Stimulated activated CD4-positive, alpha-beta T cell treated with anti-CD3 and anti-CD28 coated beads, Interleukin-2, amount 100 ng/mL, for 48 hours (primary cell): Measurements from ENCODE around the gene USP5.

Source experiments
- DNase-seq, 2 donors: peaks; one replicate each; pipeline ENCODE4 v3.0.0-alpha.2; 2020

USP5 gene, protein sequence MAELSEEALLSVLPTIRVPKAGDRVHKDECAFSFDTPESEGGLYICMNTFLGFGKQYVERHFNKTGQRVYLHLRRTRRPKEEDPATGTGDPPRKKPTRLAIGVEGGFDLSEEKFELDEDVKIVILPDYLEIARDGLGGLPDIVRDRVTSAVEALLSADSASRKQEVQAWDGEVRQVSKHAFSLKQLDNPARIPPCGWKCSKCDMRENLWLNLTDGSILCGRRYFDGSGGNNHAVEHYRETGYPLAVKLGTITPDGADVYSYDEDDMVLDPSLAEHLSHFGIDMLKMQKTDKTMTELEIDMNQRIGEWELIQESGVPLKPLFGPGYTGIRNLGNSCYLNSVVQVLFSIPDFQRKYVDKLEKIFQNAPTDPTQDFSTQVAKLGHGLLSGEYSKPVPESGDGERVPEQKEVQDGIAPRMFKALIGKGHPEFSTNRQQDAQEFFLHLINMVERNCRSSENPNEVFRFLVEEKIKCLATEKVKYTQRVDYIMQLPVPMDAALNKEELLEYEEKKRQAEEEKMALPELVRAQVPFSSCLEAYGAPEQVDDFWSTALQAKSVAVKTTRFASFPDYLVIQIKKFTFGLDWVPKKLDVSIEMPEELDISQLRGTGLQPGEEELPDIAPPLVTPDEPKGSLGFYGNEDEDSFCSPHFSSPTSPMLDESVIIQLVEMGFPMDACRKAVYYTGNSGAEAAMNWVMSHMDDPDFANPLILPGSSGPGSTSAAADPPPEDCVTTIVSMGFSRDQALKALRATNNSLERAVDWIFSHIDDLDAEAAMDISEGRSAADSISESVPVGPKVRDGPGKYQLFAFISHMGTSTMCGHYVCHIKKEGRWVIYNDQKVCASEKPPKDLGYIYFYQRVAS

DNA sequence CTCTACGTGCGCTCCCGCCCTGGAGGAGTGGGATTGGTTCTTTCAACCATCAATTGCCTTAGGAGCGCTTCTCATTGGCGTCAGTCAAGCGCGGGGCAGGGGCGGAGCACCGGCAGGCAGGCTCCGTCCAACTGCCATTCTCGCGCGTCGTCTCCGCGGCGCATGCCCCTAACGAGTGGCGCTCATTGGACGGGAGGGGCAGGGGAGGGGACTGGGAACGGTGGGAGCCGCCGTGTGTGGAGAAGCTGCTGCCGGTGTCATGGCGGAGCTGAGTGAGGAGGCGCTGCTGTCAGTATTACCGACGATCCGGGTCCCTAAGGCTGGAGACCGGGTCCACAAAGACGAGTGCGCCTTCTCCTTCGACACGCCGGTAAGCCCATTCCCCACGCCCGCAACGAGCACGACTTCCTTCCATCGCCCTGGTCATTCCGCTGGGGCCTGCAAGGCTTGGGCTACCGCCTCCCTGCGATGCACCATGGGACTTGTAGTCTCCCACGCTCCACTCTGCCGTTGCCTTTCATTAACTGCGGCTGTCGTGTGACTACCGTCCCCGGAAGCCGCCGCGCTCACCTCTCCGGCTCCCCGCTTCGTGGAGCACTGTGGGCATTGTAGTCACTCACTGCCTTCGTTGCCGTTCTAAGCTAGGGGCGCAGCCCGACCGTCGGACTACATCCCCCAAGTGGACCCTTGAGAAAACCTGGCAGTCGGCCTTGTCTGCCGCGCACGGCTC lies at the start of gene USP5:
Gene USP5, plus strand, starts transcription at position 230 of the 730 bp plus-strand sequence. Its CDS starts 30 bp downstream, at position 260.
- DNase-seq, result peak; percentile 93

DNA sequence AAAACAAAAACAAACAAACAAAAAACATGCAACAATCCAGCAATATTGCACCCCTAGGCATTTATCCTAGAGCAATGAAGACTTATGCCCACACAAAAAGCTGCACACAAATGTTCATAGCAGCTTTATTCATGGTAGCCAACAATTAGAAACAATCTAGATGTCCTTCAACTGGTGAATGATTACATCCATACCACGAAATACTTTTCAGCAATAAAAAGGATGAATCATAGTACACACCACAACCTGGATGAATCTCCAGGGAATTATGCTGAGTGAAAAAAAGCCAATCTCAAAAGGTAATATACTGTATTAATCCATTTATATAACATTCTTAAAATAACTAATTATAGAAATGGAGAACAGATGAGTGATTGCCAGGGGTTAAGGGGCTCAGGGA lies 44.8 kb upstream of the USP5 start:
- no peak for DNase-seq

DNA sequence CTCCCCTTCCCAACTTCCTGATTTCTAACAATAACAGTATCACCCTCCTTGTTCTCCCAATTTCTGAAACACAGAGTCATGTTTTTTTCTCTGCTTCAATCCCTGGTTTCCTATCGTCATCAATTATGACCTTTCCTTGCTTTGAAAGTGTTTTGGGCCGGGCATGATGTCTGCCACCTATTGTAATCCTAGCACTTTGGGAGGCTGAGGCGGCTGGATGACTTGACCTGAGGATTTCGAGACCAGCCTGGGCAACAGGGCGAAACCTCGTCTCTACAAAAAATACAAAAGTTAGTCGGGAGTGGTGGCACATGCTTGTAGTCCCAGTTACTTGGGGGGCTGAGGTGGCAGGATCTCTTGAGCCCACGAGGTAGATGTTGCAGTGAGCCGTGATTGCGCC lies 42.9 kb upstream of the USP5 start:
- no peak for DNase-seq

DNA sequence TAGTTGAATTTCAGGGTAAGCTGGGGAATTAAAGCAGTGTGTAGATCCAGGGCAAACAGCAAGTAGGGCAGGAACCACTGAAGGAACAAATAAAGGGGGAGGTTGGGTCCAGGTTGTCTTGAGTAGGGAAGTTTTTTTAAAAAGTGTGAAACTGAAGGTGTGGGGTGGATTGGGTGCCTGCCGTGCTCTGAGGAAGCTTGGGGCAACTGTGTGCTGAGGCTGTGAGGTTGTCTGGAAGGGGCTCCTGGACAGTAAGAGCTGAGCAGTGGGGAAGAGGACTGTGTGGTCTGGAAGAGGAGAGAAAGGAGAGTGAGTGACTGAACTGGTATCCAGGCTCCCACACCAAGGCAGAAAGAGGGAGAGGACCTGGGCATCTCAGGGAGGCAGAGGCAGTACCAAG lies 41.2 kb upstream of the USP5 start:
- no peak for DNase-seq

DNA sequence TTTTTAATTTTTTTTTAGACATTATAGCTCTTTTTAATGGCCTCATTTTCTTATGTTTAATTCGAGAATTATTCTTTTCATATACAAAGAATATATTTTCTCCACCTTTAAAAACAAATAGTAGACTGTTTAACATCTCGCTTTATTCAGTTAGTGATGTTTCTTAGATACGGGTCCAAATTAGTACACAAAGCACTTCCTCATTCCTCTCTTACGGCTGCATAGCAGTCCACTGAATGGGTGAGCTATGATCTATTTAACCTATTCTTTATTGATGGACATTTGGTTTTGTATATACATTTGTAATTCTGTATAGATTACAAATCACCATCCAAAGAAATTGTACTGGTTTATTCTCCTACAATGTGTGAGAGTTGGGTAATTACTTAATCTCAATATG lies 38.6 kb upstream of the USP5 start:
- no peak for DNase-seq

DNA sequence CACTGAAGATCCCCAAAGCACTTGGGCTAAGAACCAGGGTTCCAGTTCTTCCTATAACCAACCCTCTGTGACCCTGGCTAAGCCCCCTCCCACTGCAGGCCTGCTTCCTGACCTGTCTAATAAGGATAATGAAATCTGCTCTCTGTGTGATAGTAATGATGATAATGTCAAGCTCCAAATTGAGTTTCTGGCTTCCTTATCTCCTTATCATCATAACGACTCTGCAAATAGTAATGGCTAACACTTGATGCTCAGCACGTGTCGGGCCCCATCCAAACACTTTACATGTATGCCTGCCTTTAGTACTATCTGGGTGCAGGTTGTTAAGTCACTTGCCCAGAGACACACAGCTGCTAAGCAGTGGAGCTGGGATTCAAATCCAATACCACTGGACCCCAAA lies 35.4 kb upstream of the USP5 start:
- no peak for DNase-seq

DNA sequence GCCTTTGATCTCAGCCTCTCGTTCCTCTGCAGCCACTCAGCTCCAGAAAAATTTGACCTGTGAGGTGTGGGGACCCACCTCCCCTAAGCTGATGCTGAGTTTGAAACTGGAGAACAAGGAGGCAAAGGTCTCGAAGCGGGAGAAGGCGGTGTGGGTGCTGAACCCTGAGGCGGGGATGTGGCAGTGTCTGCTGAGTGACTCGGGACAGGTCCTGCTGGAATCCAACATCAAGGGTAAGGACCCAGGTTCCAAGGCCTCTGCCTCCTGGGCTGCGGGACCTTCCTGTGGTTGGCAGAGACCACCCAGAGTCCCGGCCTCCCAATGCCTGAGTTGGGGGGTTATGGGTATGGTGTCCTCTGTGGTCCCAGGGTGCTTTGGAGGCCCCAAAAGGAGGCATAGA lies 34.9 kb upstream of the USP5 start:
- no peak for DNase-seq

DNA sequence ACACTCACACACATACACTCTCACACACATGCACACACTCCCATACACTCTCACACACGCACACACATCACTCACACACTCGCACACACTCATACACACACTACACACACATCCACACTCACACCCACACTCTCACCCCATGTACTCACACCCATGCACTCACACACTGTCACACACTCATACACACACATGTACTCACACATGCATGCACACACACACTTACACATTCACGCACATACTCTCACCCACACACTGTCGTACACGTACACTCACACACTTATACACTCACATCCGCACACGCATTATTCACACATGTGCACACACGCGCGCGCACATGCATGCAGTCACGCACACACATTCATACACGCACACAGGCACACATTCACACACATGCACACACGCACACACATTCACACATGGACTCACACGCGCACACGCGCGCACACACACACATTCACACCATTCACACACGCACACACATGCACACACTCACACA lies 34.2 kb upstream of the USP5 start:
- no peak for DNase-seq

DNA sequence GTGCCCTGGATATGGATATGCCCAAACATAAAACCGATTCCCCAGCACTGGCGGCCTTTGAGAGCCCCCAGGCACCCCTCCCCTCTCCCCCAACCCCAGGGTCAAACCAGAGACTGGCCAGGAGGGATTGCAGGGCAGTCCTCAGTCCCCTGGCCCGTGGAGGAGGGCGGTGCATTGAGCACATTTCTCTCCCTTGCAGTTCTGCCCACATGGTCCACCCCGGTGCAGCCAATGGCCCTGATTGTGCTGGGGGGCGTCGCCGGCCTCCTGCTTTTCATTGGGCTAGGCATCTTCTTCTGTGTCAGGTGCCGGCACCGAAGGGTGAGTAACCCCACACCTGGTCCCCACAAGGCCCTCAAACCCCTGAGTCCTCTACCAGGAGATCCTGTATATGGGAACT lies 33.7 kb upstream of the USP5 start:
- DNase-seq, result no peak

DNA sequence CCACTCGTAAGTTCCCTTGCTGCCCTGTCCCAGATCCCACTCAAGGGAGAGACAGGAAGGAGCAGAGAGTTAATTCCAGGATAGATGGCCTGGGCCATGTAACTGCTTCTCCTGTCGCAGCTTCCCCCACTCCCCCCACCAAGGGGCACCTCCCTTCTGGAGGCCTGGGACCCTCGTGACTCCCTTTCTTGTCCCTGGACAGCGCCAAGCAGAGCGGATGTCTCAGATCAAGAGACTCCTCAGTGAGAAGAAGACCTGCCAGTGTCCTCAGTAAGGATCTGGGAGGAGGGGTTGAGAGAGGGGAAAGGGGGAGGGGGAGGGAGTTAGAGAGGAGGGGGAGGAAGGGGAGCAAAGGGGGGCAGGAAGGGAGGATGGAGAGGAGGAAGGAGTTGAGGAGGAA lies 33.3 kb upstream of the USP5 start:
- no peak for DNase-seq

DNA sequence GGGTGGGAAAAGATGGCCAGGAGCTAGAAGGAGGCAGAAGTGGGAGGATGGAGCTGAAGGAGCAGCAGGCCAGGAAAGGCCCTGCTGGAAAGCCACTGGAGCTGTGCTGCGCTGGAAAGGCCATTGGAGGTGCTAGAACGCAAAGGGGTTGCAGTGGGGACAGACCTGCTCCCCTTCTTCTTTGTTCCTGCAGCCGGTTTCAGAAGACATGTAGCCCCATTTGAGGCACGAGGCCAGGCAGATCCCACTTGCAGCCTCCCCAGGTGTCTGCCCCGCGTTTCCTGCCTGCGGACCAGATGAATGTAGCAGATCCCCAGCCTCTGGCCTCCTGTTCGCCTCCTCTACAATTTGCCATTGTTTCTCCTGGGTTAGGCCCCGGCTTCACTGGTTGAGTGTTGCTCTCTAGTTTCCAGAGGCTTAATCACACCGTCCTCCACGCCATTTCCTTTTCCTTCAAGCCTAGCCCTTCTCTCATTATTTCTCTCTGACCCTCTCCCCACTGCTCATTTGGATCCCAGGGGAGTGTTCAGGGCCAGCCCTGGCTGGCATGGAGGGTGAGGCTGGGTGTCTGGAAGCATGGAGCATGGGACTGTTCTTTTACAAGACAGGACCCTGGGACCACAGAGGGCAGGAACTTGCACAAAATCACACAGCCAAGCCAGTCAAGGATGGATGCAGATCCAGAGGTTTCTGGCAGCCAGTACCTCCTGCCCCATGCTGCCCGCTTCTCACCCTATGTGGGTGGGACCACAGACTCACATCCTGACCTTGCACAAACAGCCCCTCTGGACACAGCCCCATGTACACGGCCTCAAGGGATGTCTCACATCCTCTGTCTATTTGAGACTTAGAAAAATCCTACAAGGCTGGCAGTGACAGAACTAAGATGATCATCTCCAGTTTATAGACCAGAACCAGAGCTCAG lies 32.6 kb upstream of the USP5 start:
- DNase-seq, result no peak

DNA sequence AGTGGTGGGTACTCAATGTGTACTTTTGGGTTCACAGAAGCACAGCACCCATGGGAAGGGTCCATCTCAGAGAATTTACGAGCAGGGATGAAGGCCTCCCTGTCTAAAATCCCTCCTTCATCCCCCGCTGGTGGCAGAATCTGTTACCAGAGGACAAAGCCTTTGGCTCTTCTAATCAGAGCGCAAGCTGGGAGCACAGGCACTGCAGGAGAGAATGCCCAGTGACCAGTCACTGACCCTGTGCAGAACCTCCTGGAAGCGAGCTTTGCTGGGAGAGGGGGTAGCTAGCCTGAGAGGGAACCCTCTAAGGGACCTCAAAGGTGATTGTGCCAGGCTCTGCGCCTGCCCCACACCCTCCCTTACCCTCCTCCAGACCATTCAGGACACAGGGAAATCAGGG lies 31.8 kb upstream of the USP5 start:
- no peak for DNase-seq

DNA sequence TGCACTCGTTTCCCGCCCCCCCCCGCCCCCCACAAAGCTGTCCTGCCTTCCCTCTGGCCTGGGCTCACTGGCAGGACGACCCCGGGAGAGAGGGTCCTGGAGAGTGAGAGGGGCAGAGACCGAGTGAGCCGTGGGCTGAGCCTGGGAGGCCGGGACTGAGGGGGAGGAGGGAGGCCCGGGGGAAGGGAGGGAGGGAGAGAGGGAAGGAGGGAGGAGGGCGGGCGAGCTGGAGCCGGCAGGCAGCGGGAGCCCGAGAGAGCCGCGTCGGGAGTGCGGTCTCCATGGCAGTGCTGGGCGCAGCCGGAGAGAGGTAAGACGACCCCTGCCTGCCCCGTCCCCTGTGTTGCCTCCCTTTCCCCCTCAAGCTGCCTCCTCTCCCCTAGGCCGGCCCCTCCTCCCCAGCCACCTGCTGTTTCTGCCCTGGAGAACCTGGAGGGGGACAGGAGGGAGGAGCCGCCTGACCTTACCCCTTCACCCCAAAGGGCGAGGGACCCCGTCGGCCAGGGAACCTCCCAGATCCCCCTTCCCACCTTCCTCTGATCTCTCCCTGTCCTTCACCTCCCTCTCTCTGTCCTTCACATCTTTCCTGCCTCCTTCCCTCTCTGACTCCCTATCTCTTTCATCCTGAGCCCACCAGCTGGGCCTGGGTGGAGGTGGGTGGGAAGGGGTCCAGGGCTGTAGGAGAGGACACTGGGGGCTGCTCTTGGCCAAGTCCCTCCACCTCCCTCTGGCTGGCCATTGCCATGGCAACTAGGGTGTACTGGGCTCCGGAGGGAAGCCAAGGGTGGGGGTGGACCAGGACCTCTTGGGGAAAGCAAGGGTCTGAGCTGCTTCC lies 30.1 kb upstream of the USP5 start, which contains the start of gene GPR162:
Gene GPR162, plus strand, starts transcription at position 231 of the 835 bp plus-strand sequence. CDS start 2,078 bp downstream, outside the sequence.
- no peak for DNase-seq

DNA sequence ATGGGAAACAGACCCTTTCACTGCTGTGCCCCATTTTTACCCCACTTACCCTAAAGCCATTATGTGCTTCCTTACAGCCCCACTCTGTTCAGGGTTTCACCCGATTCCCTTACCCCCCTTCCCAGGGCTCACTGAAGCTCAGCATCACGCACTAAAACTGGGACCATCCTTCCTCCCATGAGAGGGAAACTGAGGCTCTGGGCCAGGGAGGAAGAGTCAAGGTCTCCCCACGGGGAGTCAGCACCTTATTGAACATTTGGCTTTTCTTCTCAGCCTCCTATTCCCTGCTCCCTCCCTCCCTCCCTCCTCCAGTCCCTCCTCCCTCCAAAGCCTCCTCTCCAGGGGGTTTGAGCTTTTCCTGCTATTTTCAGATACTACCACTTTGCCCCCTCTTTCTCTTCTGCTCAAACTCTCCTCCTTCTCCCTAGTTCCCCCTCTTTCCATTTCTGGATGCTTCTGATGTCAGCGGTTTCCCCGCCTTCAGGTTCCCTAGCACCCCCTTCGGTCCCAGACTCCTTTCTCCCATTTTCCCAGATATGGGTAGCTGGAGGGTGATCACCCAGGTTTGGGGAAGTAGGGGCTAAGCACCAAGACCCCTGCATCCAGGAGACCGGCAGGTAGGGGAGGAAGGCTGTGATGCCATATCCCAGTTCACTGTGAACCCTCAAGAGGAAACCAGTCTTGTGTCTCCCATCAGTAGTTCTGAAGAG lies 29.4 kb upstream of the USP5 start:
- DNase-seq, result no peak

DNA sequence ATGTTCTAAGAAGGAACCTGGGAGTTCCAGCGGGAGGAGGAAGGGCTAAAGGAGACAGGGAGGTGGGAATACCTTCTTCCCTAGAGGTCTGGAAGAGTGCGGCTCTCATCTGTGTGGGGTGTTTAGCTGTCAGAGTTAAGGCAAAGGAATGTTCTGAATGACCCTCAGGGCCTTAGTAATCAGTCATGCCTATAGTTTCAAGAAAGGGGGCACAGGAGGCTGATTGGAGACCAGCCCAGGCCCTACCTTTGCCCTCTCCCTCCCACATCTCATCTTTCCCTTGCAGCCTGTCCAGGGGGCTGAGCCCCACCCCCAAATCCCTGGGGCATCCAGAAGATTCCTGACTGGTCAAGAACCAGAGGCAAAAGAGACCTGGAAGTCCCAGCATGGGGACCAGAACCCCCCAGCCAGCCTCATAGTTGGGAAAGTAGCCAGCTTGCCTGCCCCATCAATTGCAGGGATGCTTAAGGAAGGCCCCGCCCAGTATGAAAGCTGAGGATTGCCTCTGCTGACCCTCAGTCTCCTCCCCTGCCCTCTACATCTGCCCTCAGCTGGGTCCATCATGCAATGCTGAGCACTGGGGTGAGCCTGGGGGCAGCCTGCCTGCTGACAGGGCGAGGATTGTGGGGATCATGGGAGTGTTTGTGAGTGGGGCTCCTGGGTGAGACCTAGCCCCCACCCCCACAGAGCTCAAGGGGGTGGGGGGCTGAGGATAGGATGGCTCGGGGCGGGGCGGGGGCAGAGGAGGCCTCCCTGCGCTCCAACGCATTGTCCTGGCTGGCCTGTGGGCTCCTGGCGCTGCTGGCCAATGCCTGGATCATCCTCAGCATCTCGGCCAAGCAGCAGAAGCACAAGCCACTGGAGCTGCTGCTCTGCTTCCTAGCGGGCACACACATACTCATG lies 28.5 kb upstream of the USP5 start:
- no peak for DNase-seq

DNA sequence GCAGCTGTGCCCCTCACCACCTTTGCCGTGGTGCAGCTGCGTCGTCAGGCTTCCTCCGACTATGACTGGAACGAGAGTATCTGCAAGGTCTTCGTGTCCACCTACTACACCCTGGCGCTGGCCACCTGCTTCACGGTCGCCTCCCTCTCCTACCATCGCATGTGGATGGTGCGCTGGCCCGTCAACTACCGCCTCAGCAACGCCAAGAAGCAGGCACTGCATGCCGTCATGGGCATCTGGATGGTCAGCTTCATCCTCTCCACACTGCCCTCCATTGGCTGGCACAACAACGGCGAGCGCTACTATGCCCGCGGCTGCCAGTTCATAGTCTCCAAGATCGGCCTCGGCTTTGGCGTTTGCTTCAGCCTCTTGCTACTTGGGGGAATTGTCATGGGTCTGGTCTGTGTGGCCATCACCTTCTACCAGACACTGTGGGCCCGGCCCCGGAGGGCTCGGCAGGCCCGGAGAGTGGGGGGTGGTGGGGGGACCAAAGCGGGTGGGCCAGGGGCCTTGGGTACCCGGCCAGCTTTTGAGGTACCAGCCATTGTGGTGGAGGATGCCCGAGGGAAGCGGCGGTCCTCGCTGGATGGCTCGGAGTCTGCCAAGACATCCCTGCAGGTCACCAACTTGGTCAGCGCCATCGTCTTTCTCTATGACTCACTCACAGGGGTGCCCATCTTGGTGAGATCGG lies 27.7 kb upstream of the USP5 start:
- DNase-seq, result no peak

DNA sequence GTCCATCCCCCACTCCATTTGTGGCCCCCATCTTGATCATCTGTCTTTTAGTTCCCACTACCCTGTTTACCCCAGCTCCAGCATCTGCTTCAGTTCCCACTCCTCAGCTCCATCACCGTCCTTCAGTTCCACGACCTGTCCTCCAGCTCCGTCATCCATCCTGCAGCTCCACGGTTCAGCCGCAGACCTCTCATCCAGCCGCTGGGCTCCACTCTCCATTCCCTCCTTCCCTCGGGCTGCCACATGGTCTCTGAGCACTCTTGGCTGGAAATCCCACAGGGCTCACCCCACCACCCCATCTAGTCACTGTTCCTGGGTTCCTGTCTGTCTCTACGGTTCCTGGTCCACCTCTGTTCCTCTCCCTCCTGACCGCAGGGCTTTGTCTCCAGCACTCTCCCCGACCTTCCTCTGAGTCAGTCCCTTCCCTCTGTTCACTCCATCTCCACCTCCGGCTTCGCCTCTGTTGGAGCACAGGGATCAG lies 27.0 kb upstream of the USP5 start:
- no peak for DNase-seq

DNA sequence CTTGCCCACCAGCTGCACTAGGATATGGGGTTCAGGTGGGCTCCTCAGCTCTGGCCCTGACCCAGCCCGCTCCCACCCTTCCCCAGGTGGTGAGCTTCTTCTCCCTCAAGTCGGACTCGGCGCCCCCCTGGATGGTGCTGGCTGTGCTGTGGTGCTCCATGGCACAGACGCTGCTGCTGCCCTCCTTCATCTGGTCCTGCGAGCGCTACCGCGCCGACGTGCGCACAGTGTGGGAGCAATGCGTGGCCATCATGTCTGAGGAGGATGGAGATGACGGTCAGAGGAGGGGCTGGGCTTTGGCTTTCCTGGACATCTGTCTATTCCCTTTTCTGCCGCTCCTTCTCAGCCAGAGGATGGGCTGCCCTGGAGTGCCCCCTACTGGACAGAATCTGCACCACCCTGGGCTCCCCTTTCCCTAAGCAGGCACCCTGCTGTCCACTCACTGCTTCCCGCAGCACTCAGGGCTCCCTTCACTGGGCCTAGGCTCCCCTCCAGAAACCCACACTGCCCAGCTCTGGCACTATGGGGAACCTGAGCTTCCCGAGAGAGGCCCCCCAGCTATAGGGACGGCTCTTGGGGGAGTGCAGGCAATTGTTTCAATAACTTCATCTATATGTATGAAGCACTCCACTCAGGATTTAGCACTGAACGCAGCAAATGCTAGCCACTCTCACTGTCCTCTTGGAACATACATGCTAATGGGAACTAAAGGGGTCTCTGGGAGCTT lies 26.4 kb upstream of the USP5 start:
- peak; percentile 91 to 92 for DNase-seq
